IMR-90 (cell line): Measurements from ENCODE around the gene PDCD2L. TPM values are rescaled to one million over a fixed set of nuclear protein-coding genes. Genes with fewer than 3 reads are reported as not detected.

Source experiments
- ATAC-seq: fragments of 200-7000 bp; cut with Tn5 transposase; 2 replicates; pipeline ENCODE4 v1.9.1; 2020; ENCODE audit warnings: low read depth, mild to moderate bottlenecking, moderate library complexity
- BruUV-seq: library from RNA; stranded (reverse); fragments of 400-500 nt; replicated peaks from 2 replicates; lab custom pipeline; 2021; lab: Mats Ljungman, UMichigan
- CTCF ChIA-PET: fragments of 300-600 bp; formaldehyde crosslinking; extraction: SDS; loops from one replicate; lab custom pipeline; 2021; ENCODE audit warnings: antibody characterized with exemption; lab: Yijun Ruan, JAX
- POLR2A ChIA-PET: fragments of 300-600 bp; sonication (Branson Sonifier 250); formaldehyde crosslinking; loops from one replicate; lab custom pipeline; 2022; ENCODE audit warnings: antibody characterized with exemption; ENCODE audit not compliant: unreplicated experiment; lab: Charles Lee
- DNase-seq: peaks from one replicate; pipeline ENCODE4 v3.0.0; 2013
- H2AFZ ChIP-seq: replicated peaks from 2 replicates; pipeline ENCODE3; 2013; ENCODE audit warnings: low read length, mild to moderate bottlenecking; ENCODE audit not compliant: poor library complexity
- H2AK5ac ChIP-seq: 2 replicates; pipeline ENCODE4 v1.6.1; 2013; ENCODE audit warnings: low read depth, low read length, inconsistent platforms
- H2AK9ac ChIP-seq: replicated peaks from 2 replicates; pipeline ENCODE3; 2013; ENCODE audit warnings: mild to moderate bottlenecking, low read depth, low read length, moderate library complexity; ENCODE audit not compliant: poor library complexity
- H2BK120ac ChIP-seq: 2 replicates; pipeline ENCODE4 v1.6.1; 2013; ENCODE audit warnings: low read depth, low read length, inconsistent platforms
- H2BK15ac ChIP-seq: 3 replicates; pipeline ENCODE4 v1.6.1; 2013; ENCODE audit warnings: low read depth, low read length, inconsistent platforms
- H2BK20ac ChIP-seq: 2 replicates; pipeline ENCODE4 v1.6.1; 2013; ENCODE audit warnings: low read depth, mild to moderate bottlenecking, inconsistent platforms, low read length, moderate library complexity
- H2BK5ac ChIP-seq: 2 replicates; pipeline ENCODE4 v1.6.1; 2013; ENCODE audit warnings: mild to moderate bottlenecking, low read depth, low read length, inconsistent platforms; ENCODE audit not compliant: poor library complexity, severe bottlenecking
- H3K14ac ChIP-seq: replicated peaks from 2 replicates; pipeline ENCODE4 v1.6.1; 2013; ENCODE audit warnings: low read depth, low read length, inconsistent platforms
- H3K18ac ChIP-seq: 2 replicates; pipeline ENCODE4 v1.6.1; 2013; ENCODE audit warnings: low read depth, low read length, control low read depth
- H3K23ac ChIP-seq: 2 replicates; pipeline ENCODE4 v1.6.1; 2013; ENCODE audit warnings: low read depth, low read length, inconsistent platforms
- H3K27ac ChIP-seq: 2 replicates; pipeline ENCODE4 v1.5.1; 2013; ENCODE audit warnings: mild to moderate bottlenecking, control low read depth, low read length; ENCODE audit not compliant: insufficient read depth
- H3K27me3 ChIP-seq: 2 replicates; pipeline ENCODE4 v1.6.1; 2013; ENCODE audit warnings: low read length; ENCODE audit not compliant: control insufficient read depth, insufficient read depth
- H3K36me3 ChIP-seq: 2 replicates; pipeline ENCODE4 v1.6.1; 2013; ENCODE audit warnings: low read length, mixed read lengths; ENCODE audit not compliant: control insufficient read depth, insufficient read depth
- H3K4ac ChIP-seq: 2 replicates; pipeline ENCODE4 v1.6.1; 2013; ENCODE audit warnings: low read depth, low read length, inconsistent platforms
- H3K4me1 ChIP-seq: 2 replicates; pipeline ENCODE4 v1.6.1; 2013; ENCODE audit warnings: low read length, mixed read lengths; ENCODE audit not compliant: control insufficient read depth, insufficient read depth
- H3K4me2 ChIP-seq: 2 replicates; pipeline ENCODE4 v1.6.1; 2013; ENCODE audit warnings: low read depth, mild to moderate bottlenecking, control low read depth, low read length, moderate library complexity
- H3K4me3 ChIP-seq: 2 replicates; pipeline ENCODE4 v1.5.1; 2013; ENCODE audit warnings: low read depth, mild to moderate bottlenecking, control low read depth, low read length, moderate library complexity; ENCODE audit not compliant: insufficient read depth
- H3K56ac ChIP-seq: 2 replicates; pipeline ENCODE4 v1.6.1; 2013; ENCODE audit warnings: low read length, inconsistent platforms; ENCODE audit not compliant: insufficient read depth; ENCODE audit errors: extremely low read depth
- H3K79me1 ChIP-seq, 2 experiments: 2 replicates each; pipeline ENCODE4 v1.6.1; 2013; ENCODE audit warnings: low read length in 2 of 2, inconsistent platforms in 1 of 2, low read depth in 1 of 2
- H3K9ac ChIP-seq: 2 replicates; pipeline ENCODE4 v1.6.1; 2013; ENCODE audit warnings: low read depth, low read length, control low read depth
- H3K9me1 ChIP-seq: 2 replicates; pipeline ENCODE4 v1.6.1; 2013; ENCODE audit warnings: low read length, inconsistent platforms; ENCODE audit not compliant: insufficient read depth
- H3K9me3 ChIP-seq: 2 replicates; pipeline ENCODE4 v1.6.1; 2013; ENCODE audit warnings: low read length; ENCODE audit not compliant: control insufficient read depth, insufficient read depth
- H4K20me1 ChIP-seq: 2 replicates; pipeline ENCODE4 v1.6.1; 2013; ENCODE audit warnings: low read length, inconsistent platforms; ENCODE audit not compliant: insufficient read depth
- H4K5ac ChIP-seq: 2 replicates; pipeline ENCODE4 v1.6.1; 2013; ENCODE audit warnings: mild to moderate bottlenecking, low read depth, low read length, control low read depth
- H4K8ac ChIP-seq, 2 experiments: 2 replicates each; pipeline ENCODE4 v1.6.1; 2013; ENCODE audit warnings: low read depth in 2 of 2, low read length in 2 of 2, control low read depth in 1 of 2, inconsistent platforms in 1 of 2
- H4K91ac ChIP-seq: 2 replicates; pipeline ENCODE4 v1.6.1; 2013; ENCODE audit warnings: low read depth, low read length, inconsistent platforms; ENCODE audit not compliant: insufficient read depth
- CEBPB ChIP-seq: IDR thresholded peaks from 2 replicates; pipeline ENCODE4 v1.6.1; 2012; ENCODE audit warnings: low read depth, low read length, improper control_type of control experiment
- CHD1 ChIP-seq: IDR thresholded peaks from 2 replicates; pipeline ENCODE4 v1.6.1; 2012; ENCODE audit warnings: low read depth, low read length, improper control_type of control experiment
- ELK1 ChIP-seq: fragments of 150-350 bp; IDR thresholded peaks from 2 replicates; pipeline ENCODE4 v1.6.1; 2016; ENCODE audit warnings: low read depth, mild to moderate bottlenecking, low read length, moderate library complexity, borderline replicate concordance
- FOS ChIP-seq: fragments of 150-350 bp; IDR thresholded peaks from 2 replicates; pipeline ENCODE4 v1.6.1; 2016; ENCODE audit warnings: low read depth, low read length
- MAZ ChIP-seq: IDR thresholded peaks from 2 replicates; pipeline ENCODE4 v1.6.1; 2012; ENCODE audit warnings: low read depth, mild to moderate bottlenecking, low read length, improper control_type of control experiment, moderate library complexity, borderline replicate concordance
- NFE2L2 ChIP-seq: fragments of 150-350 bp; IDR thresholded peaks from 2 replicates; pipeline ENCODE4 v1.6.1; 2016; ENCODE audit warnings: low read depth, mild to moderate bottlenecking, low read length
- POLR2A ChIP-seq: IDR thresholded peaks from 2 replicates; pipeline ENCODE4 v1.6.1; 2012; ENCODE audit warnings: mild to moderate bottlenecking, low read depth, low read length
- RAD21 ChIP-seq: IDR thresholded peaks from 2 replicates; pipeline ENCODE4 v1.6.1; 2012; ENCODE audit warnings: low read length, improper control_type of control experiment
- RFX5 ChIP-seq: IDR thresholded peaks from 2 replicates; pipeline ENCODE4 v1.8.0; 2012; ENCODE audit warnings: low read depth, mild to moderate bottlenecking, low read length, moderate library complexity
- SMC3 ChIP-seq: fragments of 150-350 bp; IDR thresholded peaks from 2 replicates; pipeline ENCODE4 v1.6.1; 2016; ENCODE audit warnings: low read depth, mild to moderate bottlenecking, antibody characterized with exemption, low read length, moderate library complexity
- WGBS, 2 experiments: methylation state at CpG; one replicate each; pipeline versions ENCODE4 v1.1.5 to v1.1.7; 2013; ENCODE audit warnings: missing lambda C conversion rate in 2 of 2; ENCODE audit not compliant: insufficient read length in 1 of 2; ENCODE audit errors: extremely low coverage in 2 of 2; 5-methylcytosine and 5-hydroxymethylcytosine counted together
- dilution Hi-C: fragments of 300-500 bp; cut with HindIII; formaldehyde crosslinking; loops from one replicate; pipeline ENCODE4 v1.14.3; 2018; ENCODE audit warnings: low sequenced_read_pairs; ENCODE audit not compliant: unreplicated experiment
- in situ Hi-C: fragments of 300-500 bp; cut with MboI; formaldehyde crosslinking; loops from 3 replicates; pipeline ENCODE4 v1.14.3; 2019; ENCODE audit warnings: low sequenced_read_pairs, inconsistent platforms, mixed read lengths
- intact Hi-C: fragments of 100-400 bp; cut with micrococcal nuclease; formaldehyde crosslinking; loops from 2 replicates; pipeline ENCODE4 v1.10.0; 2022
- polyA plus RNA-seq, 3 experiments: library from polyadenylated mRNA; depleted of rRNA; stranded (reverse); fragments of >200 nt; gene quantifications; 2 replicates each; pipeline ENCODE4 v1.2.3, GENCODE V29; 2012; ENCODE audit warnings: low replicate concordance in 1 of 3
- total RNA-seq: library from RNA; depleted of rRNA; stranded (reverse); fragments of >200 nt; gene quantifications from 2 replicates; pipeline ENCODE4 v1.2.3, GENCODE V29; 2012

Gene PDCD2L
- total and polyA plus RNA-seq, 2 of the 4 experiments (the other 2 are of a cell fraction) = 10.6 to 13.0 TPM

- Histone ChIP-seq H3K18ac (no peak overlapping the region), H3K9me1 (peaks cover 30% of the 10 kb centered on the region), H3K4me2 (peak overlapping the region; percentile 96), H2AK5ac (peak overlapping the region; percentile 90; the same call in 1 of the 2 replicates), H4K8ac (no peak overlapping the region), H2AFZ (no peak overlapping the region), H3K9me3 (no peaks in the 10 kb centered on the region), H3K9ac (no peak overlapping the region), H3K36me3 (peaks cover 40% of the 10 kb centered on the region), H2BK15ac (no peak overlapping the region), H3K14ac (peak overlapping the region; percentile 85; the same call in 1 of the 2 replicates), H4K20me1 (peaks cover 37% of the 10 kb centered on the region), H3K27ac (no peak overlapping the region; the same call in 1 of the 2 replicates), H3K27me3 (no peaks in the 10 kb centered on the region), H2BK20ac (no peak overlapping the region), H2BK5ac (peak overlapping the region; percentile 16), H3K56ac (no peak overlapping the region), H3K4ac (peak overlapping the region; percentile 30), H2BK120ac (no peak overlapping the region), H3K4me3 (peak overlapping the region; percentile 99; the same call in 1 of the 2 replicates), H4K91ac (no peak overlapping the region), H3K79me1 (peaks cover 27 to 58% of the 10 kb centered on the region in 2 experiments), H3K23ac (0 out of 2 replicates have a peak overlapping the region, but pooled peaks have one; percentile 81), H4K5ac (no peak overlapping the region), H2AK9ac (peak overlapping the region; percentile 93), H3K4me1 (peaks cover 15% of the 10 kb centered on the region)
- ChIA-PET POLR2A (interaction anchor here (0.5 to 0.6 kb wide), 2 partner anchors 69 to 436 kb away, joined by 3 to 4 read pairs; no protein-coding TSS in a partner anchor), CTCF (no interaction called here)
- ATAC-seq = peak; percentile 34
- intact Hi-C loops (loop anchor here (5.0 kb wide), 1 partner anchor 35 kb away; the partner anchor contains the start of gene PDCD2L), in situ Hi-C loops (no loop called here), dilution Hi-C loops (no loop called here)
- WGBS, 2 experiments = no CpG with 5 or more reads among the region's 10 CpGs
- TF ChIP-seq CEBPB = no peak
- TF ChIP-seq RAD21 = no peak
- TF ChIP-seq RFX5 = no peak
- no peak for TF ChIP-seq MAZ
- TF ChIP-seq NFE2L2 = no peak
- no peak for TF ChIP-seq POLR2A
- TF ChIP-seq ELK1 = no peak
- no peak for TF ChIP-seq CHD1
- TF ChIP-seq SMC3 = no peak
- no peak for TF ChIP-seq FOS
- no TSS peak for BruUV-seq
- DNase-seq = peak; percentile 74
Observed at GRCh38 chr19:34366738-34367623, 37.2 kb upstream of the PDCD2L start.
